H1 (cell line): ENCODE data around the gene ISG15. TPM values are rescaled to one million over a fixed set of nuclear protein-coding genes. Genes with fewer than 3 reads are reported as not detected.

ENCODE experiments used
- CTBP2 ChIP-seq: IDR thresholded peaks from 2 replicates; pipeline ENCODE4 v1.7.0; 2011; ENCODE audit warnings: borderline replicate concordance, mild to moderate bottlenecking, moderate library complexity, mixed read lengths, low read length; ENCODE audit not compliant: insufficient read depth, insufficient read length
- CTCF ChIP-seq, 3 experiments: IDR thresholded peaks; 1 replicate in 2 of 3; 2 replicates in 1 of 3; pipeline versions ENCODE4 v1.5.1 to v1.6.1; 2011; ENCODE audit warnings: low read length in 3 of 3, mild to moderate bottlenecking in 3 of 3, inconsistent platforms in 2 of 3, low read depth in 1 of 3, moderate library complexity in 1 of 3; ENCODE audit not compliant: insufficient read depth in 1 of 3; ENCODE audit errors: control extremely low read depth in 1 of 3
- EGR1 ChIP-seq: IDR thresholded peaks from 2 replicates; pipeline ENCODE4 v1.6.1; 2011; ENCODE audit warnings: low read depth, low read length, borderline replicate concordance
- GTF2F1 ChIP-seq: IDR thresholded peaks from 2 replicates; pipeline ENCODE4 v1.6.1; 2012; ENCODE audit warnings: low read depth, low read length, improper control_type of control experiment, borderline replicate concordance
- HDAC6 ChIP-seq: IDR thresholded peaks from one replicate; pipeline ENCODE4 v1.7.1; 2012; ENCODE audit warnings: low read depth, mild to moderate bottlenecking, inconsistent platforms, low read length, moderate library complexity
- KDM4A ChIP-seq: IDR thresholded peaks from one replicate; pipeline ENCODE4 v1.7.1; 2012; ENCODE audit warnings: low read depth, mild to moderate bottlenecking, moderate library complexity, low read length, inconsistent platforms; ENCODE audit not compliant: severe bottlenecking
- PHF8 ChIP-seq: fragments of 200-600 bp; sonication (generic); conservative IDR thresholded peaks from 2 replicates; pipeline ENCODE4 v1.7.1; 2012; ENCODE audit warnings: low read depth, mild to moderate bottlenecking, inconsistent platforms, low read length, moderate library complexity
- SIN3A ChIP-seq, 2 experiments: IDR thresholded peaks in 1 of 2; conservative IDR thresholded peaks in 1 of 2; 2 replicates each; pipeline ENCODE4 v1.6.1; 2011 to 2012; ENCODE audit warnings: low read length in 2 of 2, improper control_type of control experiment in 1 of 2, low read depth in 1 of 2, mild to moderate bottlenecking in 1 of 2
- SIRT6 ChIP-seq: IDR thresholded peaks from one replicate; pipeline ENCODE4 v1.7.1; 2012; ENCODE audit warnings: low read length, inconsistent platforms
- SIX5 ChIP-seq: IDR thresholded peaks from 2 replicates; pipeline ENCODE4 v1.6.1; 2011; ENCODE audit warnings: mild to moderate bottlenecking, low read depth, low read length
- SP1 ChIP-seq: IDR thresholded peaks from 2 replicates; pipeline ENCODE4 v1.6.1; 2011; ENCODE audit warnings: low read depth, low read length
- SP4 ChIP-seq: IDR thresholded peaks from 2 replicates; pipeline ENCODE4 v1.6.1; 2012; ENCODE audit warnings: low read length, inconsistent platforms
- SUZ12 ChIP-seq: fragments of 200-600 bp; sonication (generic); IDR thresholded peaks from 2 replicates; pipeline ENCODE4 v1.6.1; 2012; ENCODE audit warnings: mild to moderate bottlenecking, inconsistent platforms, low read length, moderate library complexity, mixed read lengths
- TCF12 ChIP-seq: IDR thresholded peaks from 2 replicates; pipeline ENCODE4 v1.6.1; 2011; ENCODE audit warnings: low read depth, mild to moderate bottlenecking, low read length
- polyA plus RNA-seq, 7 experiments: library from polyadenylated mRNA; depleted of rRNA in 3 of 7; stranded (reverse) in 5 of 7; unstranded in 2 of 7; fragments of >200 nt in 5 of 7; fragments of 200-250 nt in 2 of 7; gene quantifications; 1 replicate in 5 of 7; 2 replicates in 1 of 7; 4 replicates in 1 of 7; pipeline versions ENCODE4 v1.2.1 to v1.2.3, GENCODE V29; 2011 to 2013; ENCODE audit warnings: missing spikeins in 2 of 7, mixed read lengths in 2 of 7
- total RNA-seq: library from RNA; stranded (reverse); fragmentation: NEBNext Ultra II Directional; extraction: Animal tissue kit (Norgen Biotek cat#: 25700); gene quantifications from 2 replicates; pipeline ENCODE4 v1.2.1, GENCODE V29; 2021
- TF ChIP-seq, protein P1 (sequence below): IDR thresholded peaks from 2 replicates; pipeline ENCODE4 v1.6.1; 2012; ENCODE audit warnings: inconsistent platforms

ISG15 gene
- total and polyA plus RNA-seq, 2 of the 8 experiments (the other 6 are each of a cell fraction or from before 2014, with no cell fraction given), result 29.3 to 121 TPM

- TF ChIP-seq PHF8 (0 out of 2 replicates have a peak, but pooled peaks have one; percentile 46), EGR1 (no peak), SP1 (peak; percentile 28; the same call in 1 of the 2 replicates), CTBP2 (peak; percentile 28), GTF2F1 (no peak), SIX5 (no peak), SIN3A (conservative IDR thresholded peaks at IDR 0.05 in 1 of 2, IDR thresholded peaks at IDR 0.05 in 1 of 2; ENCODE audit: low read depth in 1 of 2, low read length in 2 of 2) (peak in 1 of 2 experiments; percentile 27; a peak in 1 of 4 replicates), SUZ12 (no peak; the same call in 1 of the 2 replicates), TCF12 (no peak), CTCF (IDR thresholded peaks at IDR 0.05; ENCODE audit: control extremely low read depth in 1 of 3, insufficient read depth in 1 of 3, low read depth in 1 of 3, low read length in 3 of 3) (no peak), HDAC6 (no peak), KDM4A (peak; percentile 60), SP4 (peak; percentile 91), SIRT6 (no peak)
- TF ChIP-seq, protein P1, sequence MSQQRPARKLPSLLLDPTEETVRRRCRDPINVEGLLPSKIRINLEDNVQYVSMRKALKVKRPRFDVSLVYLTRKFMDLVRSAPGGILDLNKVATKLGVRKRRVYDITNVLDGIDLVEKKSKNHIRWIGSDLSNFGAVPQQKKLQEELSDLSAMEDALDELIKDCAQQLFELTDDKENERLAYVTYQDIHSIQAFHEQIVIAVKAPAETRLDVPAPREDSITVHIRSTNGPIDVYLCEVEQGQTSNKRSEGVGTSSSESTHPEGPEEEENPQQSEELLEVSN, result no peak
These were observed 46.4 kb downstream of the ISG15 start (continued) for GRCh38 chr1:1059494-1060280.
